SK-N-SH (cell line): ENCODE results near the gene ZRANB2.

Experiments
- GABPA ChIP-seq: IDR thresholded peaks from 2 replicates; pipeline ENCODE4 v1.4.0; 2012; ENCODE audit warnings: low read depth, mild to moderate bottlenecking
- POLR2AphosphoS5 ChIP-seq: IDR thresholded peaks from 2 replicates; pipeline ENCODE4 v1.6.1; 2012; ENCODE audit warnings: low read depth, low read length
- RCOR1 ChIP-seq: fragments of 150-350 bp; IDR thresholded peaks from 2 replicates; pipeline ENCODE4 v1.6.1; 2017; ENCODE audit warnings: antibody characterized with exemption, low read length
- REST ChIP-seq: IDR thresholded peaks from 2 replicates; pipeline ENCODE4 v1.6.1; 2012; ENCODE audit warnings: mild to moderate bottlenecking, low read depth, low read length, moderate library complexity
- USF2 ChIP-seq: fragments of 150-350 bp; IDR thresholded peaks from 2 replicates; pipeline ENCODE4 v1.6.1; 2017; ENCODE audit warnings: antibody characterized with exemption, low read length, low read depth, borderline replicate concordance
- YY1 ChIP-seq: IDR thresholded peaks from 2 replicates; pipeline ENCODE4 v1.4.0; 2012; ENCODE audit warnings: low read depth, mild to moderate bottlenecking
- TF ChIP-seq, protein P1 (sequence below): fragments of 200-600 bp; sonication (generic); IDR thresholded peaks from 2 replicates; pipeline ENCODE4 v1.6.1; 2017; ENCODE audit warnings: antibody characterized with exemption, mild to moderate bottlenecking, moderate library complexity

- TF ChIP-seq POLR2AphosphoS5 (no peak), YY1 (no peak), REST (no peak), RCOR1 (no peak), GABPA (no peak), USF2 (no peak)
- TF ChIP-seq, protein P1, sequence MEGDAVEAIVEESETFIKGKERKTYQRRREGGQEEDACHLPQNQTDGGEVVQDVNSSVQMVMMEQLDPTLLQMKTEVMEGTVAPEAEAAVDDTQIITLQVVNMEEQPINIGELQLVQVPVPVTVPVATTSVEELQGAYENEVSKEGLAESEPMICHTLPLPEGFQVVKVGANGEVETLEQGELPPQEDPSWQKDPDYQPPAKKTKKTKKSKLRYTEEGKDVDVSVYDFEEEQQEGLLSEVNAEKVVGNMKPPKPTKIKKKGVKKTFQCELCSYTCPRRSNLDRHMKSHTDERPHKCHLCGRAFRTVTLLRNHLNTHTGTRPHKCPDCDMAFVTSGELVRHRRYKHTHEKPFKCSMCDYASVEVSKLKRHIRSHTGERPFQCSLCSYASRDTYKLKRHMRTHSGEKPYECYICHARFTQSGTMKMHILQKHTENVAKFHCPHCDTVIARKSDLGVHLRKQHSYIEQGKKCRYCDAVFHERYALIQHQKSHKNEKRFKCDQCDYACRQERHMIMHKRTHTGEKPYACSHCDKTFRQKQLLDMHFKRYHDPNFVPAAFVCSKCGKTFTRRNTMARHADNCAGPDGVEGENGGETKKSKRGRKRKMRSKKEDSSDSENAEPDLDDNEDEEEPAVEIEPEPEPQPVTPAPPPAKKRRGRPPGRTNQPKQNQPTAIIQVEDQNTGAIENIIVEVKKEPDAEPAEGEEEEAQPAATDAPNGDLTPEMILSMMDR, result no peak
Measured at GRCh38 chr1:71023515-71023914, 57.3 kb downstream of the ZRANB2 start.
